Measurements from ENCODE around the gene TMEM190. TPM values are rescaled to one million over a fixed set of nuclear protein-coding genes. Genes with fewer than 3 reads are reported as not detected.
A peak's percentile ranks its signal among the peaks of the same experiment; 100 is the strongest.

The TMEM190 gene
- total RNA-seq, 1 experiment from 2014 or later, result not detected

DNA sequence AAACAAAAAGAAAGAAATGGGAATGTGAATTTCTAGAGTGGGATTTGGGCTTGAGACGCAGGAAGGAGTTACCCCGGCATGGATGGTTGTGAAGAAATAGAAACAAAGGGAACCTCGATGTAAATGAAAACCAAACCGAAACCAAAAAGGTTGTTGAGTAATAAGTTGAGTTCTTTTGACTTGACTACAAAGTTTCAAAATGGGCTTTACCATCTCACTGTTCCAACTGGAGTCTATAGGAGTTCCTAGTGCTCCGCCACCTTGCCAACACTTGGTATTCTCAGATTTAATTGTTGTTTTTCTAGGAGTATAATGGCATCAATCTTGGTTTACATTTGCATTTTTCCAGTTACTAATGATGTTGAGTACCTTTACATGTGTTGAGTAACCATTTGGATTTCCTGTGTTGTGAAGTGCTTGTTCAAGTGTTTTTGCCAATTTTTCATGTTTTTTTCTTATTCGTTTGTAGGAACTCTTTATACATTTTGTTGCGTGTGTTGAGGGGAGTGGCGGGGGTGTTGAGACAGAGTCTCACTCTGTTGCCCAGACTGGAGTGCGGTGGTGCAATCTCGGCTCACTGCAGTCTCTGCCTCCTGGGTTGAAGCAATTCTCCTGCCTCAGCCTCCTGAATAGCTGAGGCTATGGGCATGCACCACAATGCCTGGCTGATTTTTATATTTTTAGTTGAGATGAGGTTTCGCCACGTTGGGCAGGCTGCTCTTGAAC lies 21.7 kb downstream of the TMEM190 start:
- peaks cover 14% of the 10 kb centered on the region for H3K79me2 ChIP-seq (ENCODE audit: insufficient read depth, low read length)
- no peak overlapping the region for H3K27ac ChIP-seq (ENCODE audit: low read depth, low read length)
- no peak overlapping the region for H3K4me2 ChIP-seq (ENCODE audit: low read length)
- no peaks in the 10 kb centered on the region for H3K9me2 ChIP-seq (ENCODE audit: insufficient read depth)
- RAD21 ChIA-PET (ENCODE audit: low non-redundant PET in 1 of 2, low total read pairs in 2 of 2, uncharacterized antibody in 2 of 2, unreplicated experiment in 2 of 2), result no interaction called here
- TF ChIP-seq ELF1 (IDR thresholded peaks at IDR 0.05; ENCODE audit: borderline replicate concordance, low read depth), result no peak
- POLR2A ChIA-PET, result interaction anchor here (1.6 to 2.0 kb wide), 2 partner anchors 9 to 14 kb away, joined by 6 to 13 read pairs; partner anchors contain the start of genes TMEM238 and UBE2S
- H2AFZ ChIP-seq (ENCODE audit: low read depth, low read length, poor library complexity, severe bottlenecking), result no peak overlapping the region
- BruUV-seq (replicated peaks), result no TSS peak
- intact Hi-C loops (cut with micrococcal nuclease), result no loop called here
- ATAC-seq (no peak), DNase-seq (ENCODE audit: low read depth, low spot score) (no peak)
- CTCF ChIA-PET, result no interaction called here
- no peak overlapping the region for H3K9ac ChIP-seq (ENCODE audit: low read length)
- H3K9me3 ChIP-seq (ENCODE audit: control insufficient read depth in 1 of 2, insufficient read depth in 1 of 2, low read depth in 1 of 2, low read length in 2 of 2), result no peaks in the 10 kb centered on the region
- H3K4me1 ChIP-seq (ENCODE audit: control insufficient read depth in 1 of 2, insufficient read depth in 2 of 2, low read length in 2 of 2), result peaks cover 3 to 5% of the 10 kb centered on the region in 2 experiments; a peak in 2 of 4 replicates
- peaks cover 16% of the 10 kb centered on the region; the same call in 1 of the 2 replicates for H4K20me1 ChIP-seq (ENCODE audit: insufficient read depth)
- H3K27me3 ChIP-seq (ENCODE audit: insufficient read depth, low read length), result no peaks in the 10 kb centered on the region
- no peak overlapping the region for H3K4me3 ChIP-seq (replicated peaks in 1 of 2; ENCODE audit: low read depth in 1 of 2, low read length in 2 of 2)
- H3K36me3 ChIP-seq (ENCODE audit: control insufficient read depth in 1 of 2, insufficient read depth in 2 of 2, low read length in 2 of 2), result peaks cover 22 to 24% of the 10 kb centered on the region in 2 experiments

DNA sequence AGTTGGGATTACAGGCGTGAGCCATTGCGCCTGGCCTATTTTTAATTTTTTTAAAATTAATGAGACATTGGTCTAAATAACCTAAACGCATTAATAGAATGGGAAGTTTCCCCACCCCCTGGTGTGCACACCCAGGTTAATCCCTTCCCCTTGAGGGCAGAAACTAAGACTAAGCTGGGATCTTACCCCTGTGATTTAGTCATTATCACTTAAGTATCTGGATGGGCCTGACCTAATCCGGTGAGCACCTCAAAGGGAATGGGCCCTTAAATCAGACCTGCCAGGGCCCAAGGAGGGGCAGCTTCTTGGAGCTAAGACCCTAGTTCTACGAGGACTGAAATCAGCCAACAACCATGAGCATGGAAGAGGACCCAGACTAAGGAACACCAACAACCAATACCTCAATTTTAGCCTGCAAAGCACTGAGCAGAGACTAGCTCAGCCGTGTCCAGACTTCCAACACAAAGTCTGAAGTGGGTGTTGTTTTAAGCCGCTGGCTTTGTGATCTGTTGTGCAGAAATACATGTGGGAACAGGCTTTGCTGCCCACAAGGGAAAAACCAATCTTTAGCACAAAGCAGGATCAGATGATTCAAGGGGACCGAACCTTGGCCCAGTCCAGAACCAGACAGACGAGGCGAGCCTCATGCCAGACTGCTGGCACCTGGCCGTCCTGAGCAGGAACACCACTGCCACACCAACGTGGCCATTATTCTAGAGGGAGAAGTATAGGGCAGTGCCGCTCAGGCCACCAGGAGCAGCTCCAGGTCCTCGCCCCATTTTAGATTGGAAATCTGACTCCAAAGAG lies 23.9 kb downstream of the TMEM190 start:
- no peaks in the 10 kb centered on the region for H3K27me3 ChIP-seq (ENCODE audit: insufficient read depth, low read length)
- no peak overlapping the region for H3K4me3 ChIP-seq (replicated peaks in 1 of 2; ENCODE audit: low read depth in 1 of 2, low read length in 2 of 2)
- CTCF ChIA-PET, result interaction anchor here (1.3 kb wide), 1 partner anchor 104 kb away, joined by 4 read pairs; no protein-coding TSS in a partner anchor
- H3K79me2 ChIP-seq (ENCODE audit: insufficient read depth, low read length), result peaks cover 34% of the 10 kb centered on the region
- H3K27ac ChIP-seq (ENCODE audit: low read depth, low read length), result peak overlapping the region; percentile 12; the same call in 1 of the 2 replicates
- POLR2A ChIA-PET, result interaction anchor here (2.2 kb wide), 1 partner anchor 10 kb away, joined by 15 read pairs; no protein-coding TSS in a partner anchor
- DNase-seq (ENCODE audit: low read depth, low spot score), result no peak
- BruUV-seq (replicated peaks), result no TSS peak
- H4K20me1 ChIP-seq (ENCODE audit: insufficient read depth), result peaks cover 17% of the 10 kb centered on the region; the same call in 1 of the 2 replicates
- peaks cover 0 to 2% of the 10 kb centered on the region in 2 experiments; a peak in 2 of 4 replicates for H3K4me1 ChIP-seq (ENCODE audit: control insufficient read depth in 1 of 2, insufficient read depth in 2 of 2, low read length in 2 of 2)
- peaks cover 34 to 40% of the 10 kb centered on the region in 2 experiments for H3K36me3 ChIP-seq (ENCODE audit: control insufficient read depth in 1 of 2, insufficient read depth in 2 of 2, low read length in 2 of 2)
- intact Hi-C loops (cut with micrococcal nuclease), result no loop called here
- RAD21 ChIA-PET (ENCODE audit: low non-redundant PET in 1 of 2, low total read pairs in 2 of 2, uncharacterized antibody in 2 of 2, unreplicated experiment in 2 of 2), result no interaction called here
- no peak for TF ChIP-seq CEBPB (IDR thresholded peaks at IDR 0.05; ENCODE audit: low read depth)
- TF ChIP-seq, protein P1, sequence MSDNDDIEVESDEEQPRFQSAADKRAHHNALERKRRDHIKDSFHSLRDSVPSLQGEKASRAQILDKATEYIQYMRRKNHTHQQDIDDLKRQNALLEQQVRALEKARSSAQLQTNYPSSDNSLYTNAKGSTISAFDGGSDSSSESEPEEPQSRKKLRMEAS (IDR thresholded peaks at IDR 0.05), result no peak
- no peak for TF ChIP-seq FOSL1 (IDR thresholded peaks at IDR 0.05; ENCODE audit: low read depth)
- no peak for TF ChIP-seq ELF1 (IDR thresholded peaks at IDR 0.05; ENCODE audit: borderline replicate concordance, low read depth)
- no peak for TF ChIP-seq POLR2AphosphoS5 (IDR thresholded peaks at IDR 0.05; ENCODE audit: low read depth, low read length)
- TF ChIP-seq SIN3A (IDR thresholded peaks at IDR 0.05; ENCODE audit: low read depth), result no peak
- no peak for TF ChIP-seq ZFX (IDR thresholded peaks at IDR 0.05)
- no peak for TF ChIP-seq EGR1 (IDR thresholded peaks at IDR 0.05; ENCODE audit: low read depth)
- no peak for TF ChIP-seq ZBTB33 (IDR thresholded peaks at IDR 0.05; ENCODE audit: extremely low read depth, insufficient replicate concordance, low read length)
- TF ChIP-seq RAD21 (IDR thresholded peaks at IDR 0.05; ENCODE audit: low read depth), result no peak
- TF ChIP-seq, protein P2, sequence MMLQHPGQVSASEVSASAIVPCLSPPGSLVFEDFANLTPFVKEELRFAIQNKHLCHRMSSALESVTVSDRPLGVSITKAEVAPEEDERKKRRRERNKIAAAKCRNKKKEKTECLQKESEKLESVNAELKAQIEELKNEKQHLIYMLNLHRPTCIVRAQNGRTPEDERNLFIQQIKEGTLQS (IDR thresholded peaks at IDR 0.05), result no peak
- TF ChIP-seq SP1 (IDR thresholded peaks at IDR 0.05; ENCODE audit: low read depth), result no peak
- no peaks in the 10 kb centered on the region for H3K9me2 ChIP-seq (ENCODE audit: insufficient read depth)
- H3K4me2 ChIP-seq (ENCODE audit: low read length), result no peak overlapping the region
- ATAC-seq, result peak; percentile 35
- no peak overlapping the region for H2AFZ ChIP-seq (ENCODE audit: low read depth, low read length, poor library complexity, severe bottlenecking)
- H3K9me3 ChIP-seq (ENCODE audit: control insufficient read depth in 1 of 2, insufficient read depth in 1 of 2, low read depth in 1 of 2, low read length in 2 of 2), result no peaks in the 10 kb centered on the region
- no peak overlapping the region for H3K9ac ChIP-seq (ENCODE audit: low read length)
